ENCODE results near the gene STX7. TPM values are rescaled to one million over a fixed set of nuclear protein-coding genes. Genes with fewer than 3 reads are reported as not detected.

The STX7 gene
- total and polyA plus RNA-seq, 8 donors, result 8.6 to 39.3 (median 30.3) TPM

DNA sequence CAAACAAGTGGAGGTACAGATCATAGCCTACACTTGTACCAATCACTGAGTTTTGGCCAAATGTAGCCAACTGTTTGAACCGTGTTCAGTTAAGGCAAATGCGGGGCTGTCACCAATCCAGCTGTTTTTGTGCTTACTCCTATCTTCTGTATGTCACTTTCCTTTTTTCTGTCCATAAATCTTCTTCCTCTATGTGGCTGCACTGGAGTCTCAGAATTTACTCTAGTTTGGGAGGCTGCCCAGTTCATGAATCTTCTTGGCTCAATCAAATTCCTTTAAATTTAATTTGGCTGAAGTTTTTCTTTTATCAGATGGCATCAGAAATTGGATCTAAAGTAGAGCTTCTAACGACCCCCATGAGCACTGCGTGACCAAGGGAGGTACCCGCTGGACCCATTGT, 11.7 kb upstream of the STX7 start:
- WGBS, 5 donors, result 85 to 90% (median 87%) methylated on average over 5 of the region's 5 CpGs

DNA sequence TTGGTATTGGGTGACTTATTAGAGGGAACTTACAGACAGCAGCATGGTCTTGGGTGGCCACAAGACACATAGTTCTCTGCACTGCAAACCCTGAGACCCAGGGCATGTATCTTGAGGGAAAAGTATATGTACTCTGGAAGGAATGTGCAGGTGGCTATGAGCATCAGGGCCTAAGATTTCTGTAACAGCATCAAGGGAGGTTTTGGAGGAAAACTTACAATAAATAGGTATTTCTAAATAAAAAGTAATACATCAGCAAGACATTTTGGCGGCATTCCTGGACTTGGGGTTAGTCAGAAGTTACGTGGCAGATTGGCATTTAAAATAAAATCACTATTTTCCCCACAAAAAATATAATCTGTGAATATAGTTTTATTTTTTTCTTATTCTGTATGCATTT, 8.0 kb upstream of the STX7 start:
- intact Hi-C loops (cut with DNase I; ENCODE audit: low total_unique reads), result loop anchor here (10.0 kb wide), 1 partner anchor 254 kb away; no protein-coding TSS in a partner anchor
- no peaks in the 10 kb centered on the region for H3K4me1 ChIP-seq
- no peak overlapping the region for H3K4me3 ChIP-seq
- no peak overlapping the region for H3K27ac ChIP-seq
- DNase-seq, result no peak
- TF ChIP-seq POLR2AphosphoS5 (IDR thresholded peaks at IDR 0.05) (no peak), POLR2A (IDR thresholded peaks at IDR 0.05) (no peak), EP300 (IDR thresholded peaks at IDR 0.05) (no peak)
- TF ChIP-seq, protein P1, sequence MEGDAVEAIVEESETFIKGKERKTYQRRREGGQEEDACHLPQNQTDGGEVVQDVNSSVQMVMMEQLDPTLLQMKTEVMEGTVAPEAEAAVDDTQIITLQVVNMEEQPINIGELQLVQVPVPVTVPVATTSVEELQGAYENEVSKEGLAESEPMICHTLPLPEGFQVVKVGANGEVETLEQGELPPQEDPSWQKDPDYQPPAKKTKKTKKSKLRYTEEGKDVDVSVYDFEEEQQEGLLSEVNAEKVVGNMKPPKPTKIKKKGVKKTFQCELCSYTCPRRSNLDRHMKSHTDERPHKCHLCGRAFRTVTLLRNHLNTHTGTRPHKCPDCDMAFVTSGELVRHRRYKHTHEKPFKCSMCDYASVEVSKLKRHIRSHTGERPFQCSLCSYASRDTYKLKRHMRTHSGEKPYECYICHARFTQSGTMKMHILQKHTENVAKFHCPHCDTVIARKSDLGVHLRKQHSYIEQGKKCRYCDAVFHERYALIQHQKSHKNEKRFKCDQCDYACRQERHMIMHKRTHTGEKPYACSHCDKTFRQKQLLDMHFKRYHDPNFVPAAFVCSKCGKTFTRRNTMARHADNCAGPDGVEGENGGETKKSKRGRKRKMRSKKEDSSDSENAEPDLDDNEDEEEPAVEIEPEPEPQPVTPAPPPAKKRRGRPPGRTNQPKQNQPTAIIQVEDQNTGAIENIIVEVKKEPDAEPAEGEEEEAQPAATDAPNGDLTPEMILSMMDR (IDR thresholded peaks at IDR 0.05), result no peak
- no peaks in the 10 kb centered on the region for H3K27me3 ChIP-seq
- no peaks in the 10 kb centered on the region for H3K9me3 ChIP-seq
- H3K36me3 ChIP-seq, result no peaks in the 10 kb centered on the region
- WGBS, 5 donors, result 47 to 76% (median 70%) methylated on average over 2 of the region's 2 CpGs

More for the DNA sequence above, 11.7 kb upstream of the STX7 start:
- H3K27ac ChIP-seq, result no peak overlapping the region
- H3K9me3 ChIP-seq, result no peaks in the 10 kb centered on the region
- TF ChIP-seq, protein P1 (IDR thresholded peaks at IDR 0.05), result no peak
- TF ChIP-seq POLR2A (IDR thresholded peaks at IDR 0.05) (no peak), EP300 (IDR thresholded peaks at IDR 0.05) (no peak), POLR2AphosphoS5 (IDR thresholded peaks at IDR 0.05) (no peak)
- no peak overlapping the region for H3K4me3 ChIP-seq
- intact Hi-C loops (cut with DNase I; ENCODE audit: low total_unique reads), result loop anchor here (5.0 to 10.0 kb wide), 2 partner anchors 148 to 250 kb away; no protein-coding TSS in a partner anchor
- no peaks in the 10 kb centered on the region for H3K4me1 ChIP-seq
- DNase-seq, result no peak
- H3K27me3 ChIP-seq, result no peaks in the 10 kb centered on the region
- no peaks in the 10 kb centered on the region for H3K36me3 ChIP-seq

DNA sequence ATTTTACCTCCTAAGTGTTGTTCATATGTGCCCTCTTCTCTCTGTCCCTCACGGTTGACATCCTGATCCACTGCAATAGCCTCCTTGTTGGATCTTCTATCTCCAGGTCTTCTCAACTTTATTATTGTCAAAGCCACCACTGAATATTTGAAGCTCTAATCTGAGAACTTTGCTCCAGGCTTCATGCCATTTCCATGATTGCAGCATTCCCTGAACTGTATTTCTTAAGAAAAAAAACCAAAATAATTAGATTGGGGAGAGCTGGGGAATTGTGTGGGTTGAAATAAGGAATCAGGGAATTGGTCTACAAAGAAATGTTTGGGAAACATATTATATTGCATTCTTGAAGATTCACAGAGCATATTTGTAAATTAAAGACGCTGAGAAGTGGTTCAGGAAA, 2.5 kb upstream of the STX7 start:
- intact Hi-C loops (cut with DNase I; ENCODE audit: low total_unique reads), result no loop called here
- Histone ChIP-seq H3K4me1 (peaks cover 15 to 31% (median 23%) of the 10 kb centered on the region in 4 donors), H3K36me3 (no peaks in the 10 kb centered on the region), H3K4me3 (no peak overlapping the region), H3K27ac (no peak overlapping the region), H3K9me3 (no peaks in the 10 kb centered on the region), H3K27me3 (no peaks in the 10 kb centered on the region)
- DNase-seq, result no peak
- TF ChIP-seq POLR2AphosphoS5 (IDR thresholded peaks at IDR 0.05) (no peak), POLR2A (IDR thresholded peaks at IDR 0.05) (no peak), EP300 (IDR thresholded peaks at IDR 0.05) (no peak)
- TF ChIP-seq, protein P1 (IDR thresholded peaks at IDR 0.05), result no peak
- 60 to 86% (median 79%) methylated on average over 2 of the region's 2 CpGs for WGBS, 5 donors

DNA sequence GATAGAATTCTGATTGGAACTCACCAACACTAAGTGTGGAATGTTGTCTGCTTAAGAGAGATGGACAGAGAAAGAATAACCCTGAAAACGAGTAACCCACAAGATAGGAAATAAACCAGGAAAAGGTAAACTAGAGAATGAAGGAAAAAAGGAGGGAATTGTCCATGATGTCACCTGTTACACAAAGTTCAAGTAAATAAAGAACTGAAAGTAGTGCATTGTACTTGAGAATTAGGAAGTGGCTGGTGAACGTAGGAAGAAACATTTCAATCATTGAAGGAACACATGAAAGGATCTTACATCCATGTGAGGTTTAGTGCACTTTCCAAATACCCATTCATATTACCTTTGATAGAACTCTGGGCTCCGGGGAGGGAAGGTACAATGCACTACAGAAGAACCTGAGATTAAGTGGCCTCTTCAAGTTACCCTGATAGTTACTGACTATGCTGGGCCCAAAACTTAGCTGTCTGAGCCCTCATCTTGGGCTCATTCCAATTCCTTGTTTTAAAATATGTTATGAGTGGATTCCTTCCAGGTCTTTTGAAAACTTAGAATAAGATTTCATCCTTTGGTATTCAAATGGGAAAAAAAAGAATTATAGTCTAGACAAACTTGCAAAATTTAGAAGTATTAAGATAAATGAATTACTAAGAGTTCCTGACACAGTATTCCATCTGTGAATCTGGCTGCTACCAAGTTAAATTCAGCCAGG, 1.1 kb upstream of the STX7 start:
- no peak for TF ChIP-seq EP300 (IDR thresholded peaks at IDR 0.05)
- TF ChIP-seq POLR2A (IDR thresholded peaks at IDR 0.05), result no peak
- TF ChIP-seq, protein P1 (IDR thresholded peaks at IDR 0.05), result no peak
- TF ChIP-seq POLR2AphosphoS5 (IDR thresholded peaks at IDR 0.05), result no peak
- Histone ChIP-seq H3K9me3 (no peaks in the 10 kb centered on the region), H3K27ac (peak overlapping the region in 4 of 5 donors; percentile 86 to 95 (median 92)), H3K36me3 (no peaks in the 10 kb centered on the region), H3K4me3 (peak overlapping the region; percentile 83 to 96 (median 92)), H3K27me3 (no peaks in the 10 kb centered on the region), H3K4me1 (peaks cover 15 to 44% (median 29%) of the 10 kb centered on the region in 4 donors)
- peak in 1 of 2 donors; percentile 33 for DNase-seq
- intact Hi-C loops (cut with DNase I; ENCODE audit: low total_unique reads), result no loop called here
- 22 to 38% (median 33%) methylated on average over 3 of the region's 3 CpGs for WGBS, 5 donors

Data from stomach (tissue), 9 donors.